Medulla oblongata (tissue), 1 donor: Measurements from ENCODE around the gene DAPK1.
A peak's percentile ranks its signal among the peaks of the same experiment; 100 is the strongest.

Experiments used
- DNase-seq: peaks from one replicate; pipeline ENCODE4 v3.0.0-alpha.2; 2015; ENCODE audit errors: extremely low spot score

DAPK1 gene

GRCh38 chr9:87685871-87686519 lies 188.3 kb downstream of the DAPK1 start:
- DNase-seq, result peak; percentile 70

GRCh38 chr9:87686520-87687090 lies 188.9 kb downstream of the DAPK1 start:
- DNase-seq, result peak; percentile 47

GRCh38 chr9:87687207-87687606 lies 189.5 kb downstream of the DAPK1 start:
- DNase-seq, result no peak

GRCh38 chr9:87694236-87694755 lies 196.6 kb downstream of the DAPK1 start:
- DNase-seq, result no peak

GRCh38 chr9:87695523-87695922 lies 197.9 kb downstream of the DAPK1 start:
- no peak for DNase-seq

GRCh38 chr9:87696641-87697040 lies 199.0 kb downstream of the DAPK1 start:
- DNase-seq, result no peak

GRCh38 chr9:87698069-87698809 lies 200.6 kb downstream of the DAPK1 start:
- no peak for DNase-seq

- no peak for DNase-seq
These were observed 202.2 kb downstream of the DAPK1 start for GRCh38 chr9:87699835-87700234.

GRCh38 chr9:87701491-87701890 lies 203.8 kb downstream of the DAPK1 start:
- DNase-seq, result no peak

- no peak for DNase-seq
These were observed 204.3 kb downstream of the DAPK1 start for GRCh38 chr9:87701931-87702421.

- no peak for DNase-seq
These were observed 205.3 kb downstream of the DAPK1 start for GRCh38 chr9:87702921-87703320.

- DNase-seq, result no peak
These were observed 206.1 kb downstream of the DAPK1 start for GRCh38 chr9:87703636-87704276.

- no peak for DNase-seq
These were observed 206.7 kb downstream of the DAPK1 start for GRCh38 chr9:87704342-87704741.

- DNase-seq, result no peak
These were observed 208.5 kb downstream of the DAPK1 start for GRCh38 chr9:87706066-87706739.

GRCh38 chr9:87707805-87708506 lies 210.3 kb downstream of the DAPK1 start:
- DNase-seq, result no peak

- DNase-seq, result no peak
These were observed 210.9 kb downstream of the DAPK1 start for GRCh38 chr9:87708546-87708945.

- DNase-seq, result no peak
These were observed 211.5 kb downstream of the DAPK1 start for GRCh38 chr9:87708986-87709728.

- DNase-seq, result no peak
These were observed 212.8 kb downstream of the DAPK1 start for GRCh38 chr9:87710443-87710842.

GRCh38 chr9:87711857-87712800 lies 214.5 kb downstream of the DAPK1 start:
- no peak for DNase-seq
